Measurements from ENCODE around the gene RTN4. TPM values are rescaled to one million over a fixed set of nuclear protein-coding genes. Genes with fewer than 3 reads are reported as not detected.

RTN4 gene
- total RNA-seq, 4 donors from 2014 or later: 95.8 to 179 (median 129) TPM

DNA sequence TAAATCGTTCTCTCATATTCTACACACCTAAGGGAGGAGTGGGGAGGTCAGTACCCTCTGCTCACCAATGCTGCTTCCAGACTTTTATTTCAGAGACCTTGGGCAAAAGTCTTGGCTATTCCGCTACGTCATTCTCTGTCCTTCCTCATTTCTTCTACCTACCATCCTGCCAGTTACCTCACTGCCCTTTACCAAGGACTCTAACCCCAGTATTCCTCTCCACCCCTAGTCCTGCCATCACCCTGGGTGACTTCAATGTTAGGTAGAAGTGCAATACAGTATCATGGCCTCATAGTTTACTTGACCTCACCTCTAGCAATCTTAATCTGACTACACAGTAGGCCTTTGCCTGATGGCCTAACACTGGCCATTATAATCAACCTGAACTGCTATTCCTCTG is 27.8 kb downstream of the RTN4 start:
- H3K4me3 ChIP-seq: no peak overlapping the region
- TF ChIP-seq POLR2A (IDR thresholded peaks at IDR 0.05): no peak
- TF ChIP-seq, protein P1, sequence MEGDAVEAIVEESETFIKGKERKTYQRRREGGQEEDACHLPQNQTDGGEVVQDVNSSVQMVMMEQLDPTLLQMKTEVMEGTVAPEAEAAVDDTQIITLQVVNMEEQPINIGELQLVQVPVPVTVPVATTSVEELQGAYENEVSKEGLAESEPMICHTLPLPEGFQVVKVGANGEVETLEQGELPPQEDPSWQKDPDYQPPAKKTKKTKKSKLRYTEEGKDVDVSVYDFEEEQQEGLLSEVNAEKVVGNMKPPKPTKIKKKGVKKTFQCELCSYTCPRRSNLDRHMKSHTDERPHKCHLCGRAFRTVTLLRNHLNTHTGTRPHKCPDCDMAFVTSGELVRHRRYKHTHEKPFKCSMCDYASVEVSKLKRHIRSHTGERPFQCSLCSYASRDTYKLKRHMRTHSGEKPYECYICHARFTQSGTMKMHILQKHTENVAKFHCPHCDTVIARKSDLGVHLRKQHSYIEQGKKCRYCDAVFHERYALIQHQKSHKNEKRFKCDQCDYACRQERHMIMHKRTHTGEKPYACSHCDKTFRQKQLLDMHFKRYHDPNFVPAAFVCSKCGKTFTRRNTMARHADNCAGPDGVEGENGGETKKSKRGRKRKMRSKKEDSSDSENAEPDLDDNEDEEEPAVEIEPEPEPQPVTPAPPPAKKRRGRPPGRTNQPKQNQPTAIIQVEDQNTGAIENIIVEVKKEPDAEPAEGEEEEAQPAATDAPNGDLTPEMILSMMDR (IDR thresholded peaks at IDR 0.05): no peak
- H3K27me3 ChIP-seq: no peaks in the 10 kb centered on the region
- no peaks in the 10 kb centered on the region for H3K9me3 ChIP-seq
- peaks cover 14 to 67% (median 39%) of the 10 kb centered on the region in 3 donors for H3K4me1 ChIP-seq
- intact Hi-C loops (cut with DNase I): no loop called here
- no peak overlapping the region for H3K27ac ChIP-seq
- no peak for DNase-seq
- 80 to 86% methylated on average over 3 of the region's 3 CpGs for WGBS, 2 donors
- H3K36me3 ChIP-seq: peaks cover 0 to 15% (median 0%) of the 10 kb centered on the region in 3 donors

DNA sequence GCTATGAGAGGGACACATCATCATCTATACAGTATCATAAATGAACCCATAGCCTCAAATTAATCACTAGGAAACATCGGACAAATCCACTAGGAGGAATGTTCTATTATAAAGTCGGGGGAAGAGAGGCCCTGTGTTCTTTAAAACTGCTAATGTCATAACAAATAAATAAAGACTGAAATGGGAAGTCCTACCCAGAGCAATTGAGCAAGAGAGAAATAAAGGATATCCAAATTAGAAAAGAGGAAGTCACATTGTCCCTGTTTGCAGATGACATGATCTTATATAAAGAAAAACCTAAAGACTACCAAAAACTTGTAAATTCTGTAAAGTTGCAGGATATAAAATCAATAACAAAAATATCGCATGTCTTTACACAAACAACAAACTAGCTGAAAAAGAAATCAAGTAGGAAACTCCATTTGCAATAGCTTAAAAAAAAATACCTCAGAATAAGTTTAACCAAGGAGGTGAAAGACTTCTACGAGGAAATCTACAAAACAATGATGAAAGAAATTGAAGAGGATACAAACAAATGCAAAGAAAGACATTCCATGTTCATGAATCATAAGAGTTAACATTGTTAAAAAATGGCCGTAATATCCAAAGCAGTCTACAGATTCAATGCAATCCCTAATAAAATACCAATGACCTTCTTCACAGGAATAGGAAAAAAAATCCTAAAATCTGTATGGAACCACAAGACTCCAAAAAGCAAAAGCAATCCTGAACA is 30.6 kb downstream of the RTN4 start:
- Histone ChIP-seq H3K36me3 (peaks cover 0 to 15% (median 0%) of the 10 kb centered on the region in 3 donors), H3K4me1 (peaks cover 11 to 56% (median 18%) of the 10 kb centered on the region in 3 donors), H3K27me3 (no peaks in the 10 kb centered on the region), H3K27ac (peak overlapping the region in 1 of 4 donors; percentile 41), H3K4me3 (no peak overlapping the region), H3K9me3 (no peaks in the 10 kb centered on the region)
- 48 to 66% methylated on average over 5 of the region's 5 CpGs for whole genome bisulfite sequencing, 2 donors
- DNase-seq: no peak
- intact Hi-C loops (cut with DNase I): loop anchor here (10.0 kb wide), 1 partner anchor 155 kb away; no protein-coding TSS in a partner anchor
- TF ChIP-seq POLR2A (IDR thresholded peaks at IDR 0.05): no peak
- TF ChIP-seq, protein P1 (IDR thresholded peaks at IDR 0.05): no peak

DNA sequence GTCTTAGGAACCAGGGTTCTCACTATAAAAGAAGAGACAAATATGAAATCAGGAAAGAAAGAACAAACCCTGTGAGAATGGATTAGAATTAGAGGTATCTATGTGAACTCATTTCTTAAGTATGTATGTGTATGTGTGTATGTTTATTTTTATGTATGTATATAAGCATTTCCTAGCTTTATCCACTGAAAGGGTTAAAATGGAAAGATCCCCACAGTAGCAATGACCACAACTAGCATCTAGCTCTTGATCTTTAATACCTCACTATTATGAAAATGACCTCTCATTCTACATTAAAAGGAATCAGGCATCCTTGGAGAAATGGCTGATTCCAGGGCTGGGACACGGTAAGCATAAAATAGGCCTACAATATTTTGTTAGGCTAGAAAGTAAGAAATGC is 31.6 kb downstream of the RTN4 start:
- TF ChIP-seq POLR2A (IDR thresholded peaks at IDR 0.05): no peak
- TF ChIP-seq, protein P1 (IDR thresholded peaks at IDR 0.05): no peak
- intact Hi-C loops (cut with DNase I): loop anchor here (10.0 kb wide), 1 partner anchor 156 kb away; no protein-coding TSS in a partner anchor
- peaks cover 0 to 15% (median 0%) of the 10 kb centered on the region in 3 donors for H3K36me3 ChIP-seq
- WGBS, 2 donors: 85 to 100% methylated on average over 1 of the region's 1 CpG
- H3K4me3 ChIP-seq: no peak overlapping the region
- DNase-seq: no peak
- H3K9me3 ChIP-seq: no peaks in the 10 kb centered on the region
- no peaks in the 10 kb centered on the region for H3K27me3 ChIP-seq
- H3K4me1 ChIP-seq: peaks cover 7 to 56% (median 21%) of the 10 kb centered on the region in 3 donors
- H3K27ac ChIP-seq: peak overlapping the region in 1 of 4 donors; percentile 6

DNA sequence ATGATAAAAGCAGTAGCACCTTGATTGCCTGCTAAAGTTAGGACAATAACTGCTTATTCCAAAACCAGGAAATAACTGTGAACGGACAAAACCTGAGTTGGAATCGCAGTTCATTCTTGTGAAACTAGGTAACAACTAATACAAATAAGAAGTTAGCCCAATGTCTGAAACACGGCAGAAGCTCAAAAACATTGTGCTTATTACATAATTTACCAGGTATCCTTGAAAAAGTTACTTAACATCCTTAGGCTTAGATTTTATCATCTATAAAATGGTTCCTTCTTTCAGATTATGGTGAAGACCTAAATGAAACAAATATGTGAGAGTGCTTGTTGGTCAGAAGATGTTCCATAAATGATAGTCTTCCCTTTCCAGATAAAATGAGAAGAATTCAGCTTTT is 32.4 kb downstream of the RTN4 start:
- H3K36me3 ChIP-seq: peaks cover 0 to 15% (median 0%) of the 10 kb centered on the region in 3 donors
- H3K9me3 ChIP-seq: no peaks in the 10 kb centered on the region
- H3K4me1 ChIP-seq: peaks cover 6 to 56% (median 21%) of the 10 kb centered on the region in 3 donors
- H3K27ac ChIP-seq: peak overlapping the region in 1 of 4 donors; percentile 13
- no peak overlapping the region for H3K4me3 ChIP-seq
- WGBS, 2 donors: 65 to 68% methylated on average over 3 of the region's 3 CpGs
- intact Hi-C loops (cut with DNase I): loop anchor here (10.0 kb wide), 1 partner anchor 157 kb away; no protein-coding TSS in a partner anchor
- DNase-seq: no peak
- no peak for TF ChIP-seq POLR2A (IDR thresholded peaks at IDR 0.05)
- TF ChIP-seq, protein P1 (IDR thresholded peaks at IDR 0.05): no peak
- no peaks in the 10 kb centered on the region for H3K27me3 ChIP-seq

DNA sequence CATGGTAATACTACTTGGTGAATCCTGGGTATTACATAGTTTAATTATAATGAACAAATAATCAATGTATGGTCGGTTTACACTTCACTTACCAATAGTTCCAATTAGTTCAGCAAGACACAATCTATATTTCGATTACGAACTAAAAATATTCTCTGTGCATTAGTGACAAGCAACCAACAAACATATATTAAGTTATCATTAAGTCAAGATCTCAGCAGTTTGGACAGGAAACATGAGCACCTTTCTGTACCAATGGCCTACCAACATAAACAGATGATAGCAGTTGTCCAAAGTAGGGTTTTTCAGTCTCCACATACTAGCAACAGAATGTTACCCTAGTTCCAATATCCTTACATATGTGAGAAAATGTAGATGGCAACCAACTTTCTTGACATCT is 32.8 kb downstream of the RTN4 start:
- H3K27ac ChIP-seq: no peak overlapping the region
- H3K4me3 ChIP-seq: no peak overlapping the region
- no peak for DNase-seq
- intact Hi-C loops (cut with DNase I): loop anchor here (10.0 kb wide), 1 partner anchor 157 kb away; no protein-coding TSS in a partner anchor
- H3K27me3 ChIP-seq: no peaks in the 10 kb centered on the region
- TF ChIP-seq, protein P1 (IDR thresholded peaks at IDR 0.05): no peak
- no peak for TF ChIP-seq POLR2A (IDR thresholded peaks at IDR 0.05)
- H3K9me3 ChIP-seq: no peaks in the 10 kb centered on the region
- WGBS, 2 donors: 91 to 95% methylated on average over 3 of the region's 3 CpGs
- H3K36me3 ChIP-seq: peaks cover 0 to 15% (median 0%) of the 10 kb centered on the region in 3 donors
- peaks cover 11 to 58% (median 22%) of the 10 kb centered on the region in 3 donors for H3K4me1 ChIP-seq
